GM12872 (cell line): ENCODE measurements around the gene CLSTN2.

Experiments
- CTCF ChIP-seq: IDR thresholded peaks from 3 replicates; pipeline ENCODE4 v1.5.1; 2011; ENCODE audit warnings: low read depth, mild to moderate bottlenecking, low read length, moderate library complexity; ENCODE audit not compliant: insufficient read depth

Gene CLSTN2

GRCh38 chr3:140088513-140088912, 153.5 kb downstream of the CLSTN2 start:
- TF ChIP-seq CTCF, result no peak

GRCh38 chr3:140089403-140090072, 154.6 kb downstream of the CLSTN2 start:
- no peak for TF ChIP-seq CTCF

- no peak for TF ChIP-seq CTCF
Measured at GRCh38 chr3:140091143-140091542, 156.2 kb downstream of the CLSTN2 start.

GRCh38 chr3:140092848-140093536, 158.0 kb downstream of the CLSTN2 start:
- TF ChIP-seq CTCF, result peak; percentile 46; the same call in 2 of the 3 replicates

GRCh38 chr3:140093742-140094141, 158.8 kb downstream of the CLSTN2 start:
- no peak for TF ChIP-seq CTCF

GRCh38 chr3:140094487-140094886, 159.5 kb downstream of the CLSTN2 start:
- no peak for TF ChIP-seq CTCF

GRCh38 chr3:140096037-140096436, 161.1 kb downstream of the CLSTN2 start:
- TF ChIP-seq CTCF, result no peak
